Kidney epithelial cell (primary cell): Measurements from ENCODE around the gene ZNF221. TPM values are rescaled to one million over a fixed set of nuclear protein-coding genes. Genes with fewer than 3 reads are reported as not detected.

Experiments
- DNase-seq: peaks from one replicate; pipeline ENCODE4 v3.0.0-alpha.2; 2010; ENCODE audit warnings: low read depth
- H3K27me3 ChIP-seq: 2 replicates; pipeline ENCODE4 v1.6.0; 2011; ENCODE audit warnings: low read length; ENCODE audit not compliant: control insufficient read depth, insufficient read depth
- H3K36me3 ChIP-seq: 2 replicates; pipeline ENCODE4 v1.5.1; 2011; ENCODE audit warnings: low read length; ENCODE audit not compliant: control insufficient read depth, insufficient read depth
- H3K4me3 ChIP-seq: 2 replicates; pipeline ENCODE4 v1.5.1; 2011; ENCODE audit warnings: low read depth, mild to moderate bottlenecking, control low read depth, low read length
- total RNA-seq: library from RNA; depleted of rRNA; stranded (reverse); fragments of >200 nt; gene quantifications from 2 replicates; pipeline ENCODE4 v1.2.3, GENCODE V29; 2015
- TF ChIP-seq, protein P1 (sequence below): IDR thresholded peaks from 2 replicates; pipeline ENCODE4 v1.5.1; 2011; ENCODE audit warnings: mild to moderate bottlenecking, moderate library complexity, low read length, control low read depth, inconsistent platforms; ENCODE audit not compliant: insufficient read depth, poor library complexity, severe bottlenecking

The ZNF221 gene
- total RNA-seq, 1 donor from 2014 or later = 6.1 TPM

- TF ChIP-seq, protein P1, sequence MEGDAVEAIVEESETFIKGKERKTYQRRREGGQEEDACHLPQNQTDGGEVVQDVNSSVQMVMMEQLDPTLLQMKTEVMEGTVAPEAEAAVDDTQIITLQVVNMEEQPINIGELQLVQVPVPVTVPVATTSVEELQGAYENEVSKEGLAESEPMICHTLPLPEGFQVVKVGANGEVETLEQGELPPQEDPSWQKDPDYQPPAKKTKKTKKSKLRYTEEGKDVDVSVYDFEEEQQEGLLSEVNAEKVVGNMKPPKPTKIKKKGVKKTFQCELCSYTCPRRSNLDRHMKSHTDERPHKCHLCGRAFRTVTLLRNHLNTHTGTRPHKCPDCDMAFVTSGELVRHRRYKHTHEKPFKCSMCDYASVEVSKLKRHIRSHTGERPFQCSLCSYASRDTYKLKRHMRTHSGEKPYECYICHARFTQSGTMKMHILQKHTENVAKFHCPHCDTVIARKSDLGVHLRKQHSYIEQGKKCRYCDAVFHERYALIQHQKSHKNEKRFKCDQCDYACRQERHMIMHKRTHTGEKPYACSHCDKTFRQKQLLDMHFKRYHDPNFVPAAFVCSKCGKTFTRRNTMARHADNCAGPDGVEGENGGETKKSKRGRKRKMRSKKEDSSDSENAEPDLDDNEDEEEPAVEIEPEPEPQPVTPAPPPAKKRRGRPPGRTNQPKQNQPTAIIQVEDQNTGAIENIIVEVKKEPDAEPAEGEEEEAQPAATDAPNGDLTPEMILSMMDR = no peak
- Histone ChIP-seq H3K4me3 (no peak overlapping the region), H3K36me3 (no peaks in the 10 kb centered on the region), H3K27me3 (no peaks in the 10 kb centered on the region)
- no peak for DNase-seq
These were observed 25.7 kb downstream of the ZNF221 start for GRCh38 chr19:43976732-43977131.

DNA sequence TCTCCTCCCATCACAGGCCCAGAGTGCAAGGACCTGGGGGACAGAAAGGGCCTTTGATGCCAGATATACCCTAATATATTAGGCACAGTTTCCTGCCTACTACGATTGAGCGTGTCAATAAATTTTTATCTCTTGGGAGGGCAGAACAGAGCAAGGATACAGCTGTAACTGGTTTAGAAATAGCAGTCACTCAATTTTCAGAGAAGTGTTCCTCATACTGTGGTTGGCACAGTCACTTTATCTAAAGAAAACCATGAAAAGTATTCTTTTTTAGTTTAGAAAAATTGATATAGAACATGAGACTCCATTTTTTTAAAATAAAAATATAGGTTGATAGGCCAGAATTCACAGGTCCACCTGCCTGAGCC is 32.5 kb downstream of the ZNF221 start:
- Histone ChIP-seq H3K27me3 (no peaks in the 10 kb centered on the region), H3K36me3 (no peaks in the 10 kb centered on the region), H3K4me3 (peak overlapping the region; percentile 88)
- TF ChIP-seq, protein P1 = no peak
- no peak for DNase-seq

GRCh38 chr19:43983912-43984686 is 33.1 kb downstream of the ZNF221 start, which contains the start of gene ZNF155:
ZNF155 (plus strand) TSS chr19:43984188; CDS start chr19:43988544, 4,356 bp downstream.
- DNase-seq = peak; percentile 93
- Histone ChIP-seq H3K27me3 (no peaks in the 10 kb centered on the region), H3K36me3 (no peaks in the 10 kb centered on the region), H3K4me3 (peak within 1 kb of the TSS; percentile 88)
- TF ChIP-seq, protein P1 = no peak

DNA sequence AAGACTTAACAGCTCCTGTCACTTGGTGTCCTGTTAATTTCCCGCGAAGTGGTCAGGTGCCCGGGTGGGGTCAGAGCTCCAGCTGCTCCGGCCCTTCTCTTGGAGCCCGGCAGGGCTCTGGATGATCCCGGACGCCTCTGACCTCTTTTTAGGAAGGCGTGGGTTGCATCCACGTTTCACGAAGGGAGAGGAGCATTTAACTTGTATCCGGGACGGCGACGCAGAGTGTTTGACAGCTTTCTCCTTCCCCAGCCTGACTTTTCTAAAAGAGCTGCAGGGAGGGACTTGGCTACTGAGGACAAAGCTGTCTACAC is 33.6 kb downstream of the ZNF221 start:
- DNase-seq = no peak
- TF ChIP-seq, protein P1 = no peak
- Histone ChIP-seq H3K27me3 (no peaks in the 10 kb centered on the region), H3K36me3 (no peaks in the 10 kb centered on the region), H3K4me3 (peak overlapping the region; percentile 88)

- H3K36me3 ChIP-seq = no peaks in the 10 kb centered on the region
- no peak overlapping the region for H3K4me3 ChIP-seq
- TF ChIP-seq, protein P1 = no peak
- DNase-seq = no peak
- no peaks in the 10 kb centered on the region for H3K27me3 ChIP-seq
These were observed 46.7 kb downstream of the ZNF221 start for GRCh38 chr19:43997631-43998290.
